Activated T-helper 1 cell treated with Interleukin-2 at 50 U/mL for 16 hours (primary cell): ENCODE measurements around the gene STOML1.

Experiments used
- DNase-seq: peaks from one replicate; pipeline ENCODE4 v3.0.0-alpha.2; 2020; ENCODE audit warnings: low read depth

STOML1 gene, protein sequence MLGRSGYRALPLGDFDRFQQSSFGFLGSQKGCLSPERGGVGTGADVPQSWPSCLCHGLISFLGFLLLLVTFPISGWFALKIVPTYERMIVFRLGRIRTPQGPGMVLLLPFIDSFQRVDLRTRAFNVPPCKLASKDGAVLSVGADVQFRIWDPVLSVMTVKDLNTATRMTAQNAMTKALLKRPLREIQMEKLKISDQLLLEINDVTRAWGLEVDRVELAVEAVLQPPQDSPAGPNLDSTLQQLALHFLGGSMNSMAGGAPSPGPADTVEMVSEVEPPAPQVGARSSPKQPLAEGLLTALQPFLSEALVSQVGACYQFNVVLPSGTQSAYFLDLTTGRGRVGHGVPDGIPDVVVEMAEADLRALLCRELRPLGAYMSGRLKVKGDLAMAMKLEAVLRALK

DNA sequence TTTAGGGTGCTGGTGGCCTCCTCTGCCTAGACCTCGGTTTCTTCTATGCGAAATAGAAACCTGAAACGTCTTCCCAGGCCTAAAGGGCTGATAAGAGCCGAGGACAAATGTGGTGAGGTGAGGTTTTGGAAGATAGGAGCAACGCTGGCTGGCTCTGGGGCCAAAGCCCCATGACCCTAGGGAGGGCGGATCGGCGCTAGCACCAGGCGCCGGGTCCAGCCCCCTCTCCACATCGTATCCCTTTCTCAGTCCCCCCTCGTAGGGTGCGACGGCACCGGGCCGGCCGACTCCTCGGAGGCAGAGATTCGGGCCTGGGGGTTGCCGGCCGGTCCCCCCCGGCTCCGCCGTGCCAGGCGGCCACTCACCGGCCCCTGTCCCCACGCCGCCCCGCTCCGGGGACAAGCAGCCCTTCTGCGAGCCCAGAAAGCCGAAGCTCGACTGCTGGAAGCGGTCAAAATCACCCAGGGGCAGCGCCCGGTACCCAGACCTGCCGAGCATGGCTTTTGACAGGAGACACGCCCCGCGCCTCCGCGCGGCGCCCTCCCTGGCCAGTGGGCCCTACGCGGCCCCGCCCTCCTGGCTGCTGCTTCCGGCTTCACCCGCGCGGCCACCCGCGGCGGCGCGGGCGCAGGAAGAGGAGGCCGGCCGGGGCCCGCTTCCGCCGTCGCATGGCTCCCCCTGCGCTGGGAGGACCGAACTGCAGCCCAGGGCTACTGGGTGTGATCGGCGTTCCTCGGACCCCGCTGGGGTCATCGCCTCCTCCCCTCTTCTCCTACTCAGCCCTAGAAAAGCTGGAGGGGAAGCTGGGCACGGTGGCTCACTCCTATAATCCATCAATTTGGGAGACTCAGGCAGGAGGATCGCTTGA lies at the start of gene STOML1:
STOML1 (minus strand) TSS at position 570 of the 868 bp plus-strand sequence; CDS start at position 498, 72 bp downstream.
- DNase-seq, result peak; percentile 91

DNA sequence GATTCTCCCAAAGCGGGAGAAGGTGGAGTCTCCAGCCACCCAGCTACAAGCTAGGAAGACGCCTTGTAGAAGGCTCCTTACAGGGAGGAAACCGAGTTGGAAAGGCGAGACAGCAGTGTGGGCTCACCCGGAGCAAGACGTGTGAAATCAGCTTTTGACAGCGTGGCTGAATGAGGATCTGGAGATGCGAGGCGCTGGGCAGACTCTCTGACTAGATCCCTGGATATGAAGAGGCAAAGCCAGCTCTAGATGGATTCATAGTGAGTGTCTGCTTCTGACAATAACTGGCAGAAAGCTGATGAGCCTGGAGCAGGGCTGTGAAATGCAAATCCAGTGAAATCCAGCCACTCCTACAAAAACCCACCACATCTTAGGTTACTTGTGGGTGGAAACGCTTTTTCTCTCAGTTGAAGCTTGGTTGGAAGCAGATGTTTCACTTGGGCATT lies 49.2 kb upstream of the STOML1 start:
- DNase-seq, result no peak

DNA sequence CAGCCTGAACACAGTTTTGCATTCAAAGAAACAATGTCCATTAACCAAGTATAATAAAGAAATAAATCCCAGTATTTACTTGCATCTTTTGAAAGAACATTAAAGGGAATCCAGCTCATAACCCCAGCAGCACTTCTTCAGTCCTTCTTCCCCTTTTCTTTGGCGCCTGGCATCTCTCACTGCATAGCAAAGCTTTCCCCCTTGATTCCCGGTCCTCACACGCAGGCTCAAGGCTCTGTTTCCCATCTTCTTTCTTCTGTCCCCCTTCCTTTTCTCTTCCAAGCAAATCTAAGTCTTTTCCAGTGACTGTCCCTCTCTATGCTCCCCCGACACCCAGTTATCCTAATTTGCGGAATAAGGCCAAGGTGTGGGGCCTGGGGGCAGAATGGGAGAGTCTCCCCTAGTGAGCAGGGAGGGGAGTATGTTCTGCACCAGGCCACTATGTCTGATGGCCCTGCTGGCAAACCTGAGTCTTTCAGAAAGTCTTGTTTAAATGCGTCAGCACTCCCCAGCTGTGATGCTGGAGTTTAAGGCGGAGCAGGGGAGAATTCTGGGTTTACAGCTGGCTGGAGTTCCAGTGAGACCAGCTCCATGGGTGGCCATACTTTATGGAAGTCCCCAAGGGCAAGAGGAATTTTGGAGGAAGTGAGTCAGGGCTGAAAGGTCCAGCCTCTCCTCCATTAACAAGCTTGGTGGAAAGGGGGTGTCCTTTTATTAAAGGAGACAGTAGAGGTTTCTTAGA lies 48.2 kb upstream of the STOML1 start:
- no peak for DNase-seq

DNA sequence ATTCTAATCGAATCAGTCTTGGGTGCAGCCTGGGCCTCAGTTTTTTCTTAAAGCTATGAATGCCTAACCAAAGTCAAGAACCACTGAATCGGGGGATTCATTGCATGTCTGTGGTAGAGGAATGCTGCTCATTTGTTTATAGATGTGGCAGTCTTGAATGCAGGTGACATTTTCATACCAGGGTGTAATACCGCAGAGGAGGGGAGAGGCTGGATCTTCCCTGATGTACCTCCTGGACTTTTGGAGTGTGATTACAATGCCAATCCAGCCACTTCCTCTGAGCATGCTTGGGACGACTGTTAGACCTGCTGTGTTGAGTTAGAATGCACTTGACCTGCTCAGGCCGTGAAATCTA lies 47.5 kb upstream of the STOML1 start:
- no peak for DNase-seq

DNA sequence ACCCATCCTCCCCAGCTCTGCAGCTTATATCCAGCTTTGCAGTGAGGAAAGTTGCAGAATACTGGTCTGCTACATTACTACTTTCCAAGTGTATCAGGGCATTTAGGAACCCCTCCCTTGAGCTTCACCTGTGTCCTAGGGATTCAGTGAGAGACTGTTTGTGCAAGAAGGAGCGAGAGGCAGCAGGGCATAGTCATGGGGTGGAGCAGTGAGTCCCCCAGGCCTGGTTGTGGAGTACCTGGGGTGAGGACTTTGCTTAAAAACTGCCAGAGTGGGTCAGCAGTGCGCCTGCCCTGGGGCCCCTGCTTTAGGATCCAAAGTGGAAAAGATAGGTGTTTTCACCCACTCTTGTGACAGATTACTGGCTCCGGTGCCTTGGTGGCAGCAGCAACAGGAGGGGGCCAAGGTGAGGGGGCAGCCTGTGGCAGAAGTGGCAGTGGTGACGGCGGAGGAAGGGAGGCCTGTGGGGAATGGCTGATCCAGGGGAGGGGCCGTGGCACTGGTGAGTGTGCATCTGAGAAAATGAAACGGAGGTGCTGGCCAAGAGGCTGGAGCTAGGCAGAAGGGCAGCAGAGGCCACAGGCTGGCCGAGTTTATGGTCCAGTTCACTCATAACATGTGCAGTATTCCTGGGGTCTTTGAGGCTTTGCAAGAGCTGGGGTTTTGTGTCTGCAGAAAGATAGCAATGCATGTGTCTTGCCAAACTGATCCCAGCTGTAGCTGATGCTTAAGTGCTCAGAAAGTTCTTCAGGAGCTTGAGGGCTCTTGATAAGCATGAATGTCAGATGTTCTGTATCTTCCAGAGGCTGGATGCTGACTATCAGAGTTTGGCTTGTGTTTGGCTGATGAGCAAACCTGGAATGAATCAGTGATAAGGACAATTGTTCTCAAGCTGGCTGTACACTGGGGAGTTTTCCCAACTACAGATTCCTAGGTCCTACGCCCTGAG lies 46.9 kb upstream of the STOML1 start:
- no peak for DNase-seq

DNA sequence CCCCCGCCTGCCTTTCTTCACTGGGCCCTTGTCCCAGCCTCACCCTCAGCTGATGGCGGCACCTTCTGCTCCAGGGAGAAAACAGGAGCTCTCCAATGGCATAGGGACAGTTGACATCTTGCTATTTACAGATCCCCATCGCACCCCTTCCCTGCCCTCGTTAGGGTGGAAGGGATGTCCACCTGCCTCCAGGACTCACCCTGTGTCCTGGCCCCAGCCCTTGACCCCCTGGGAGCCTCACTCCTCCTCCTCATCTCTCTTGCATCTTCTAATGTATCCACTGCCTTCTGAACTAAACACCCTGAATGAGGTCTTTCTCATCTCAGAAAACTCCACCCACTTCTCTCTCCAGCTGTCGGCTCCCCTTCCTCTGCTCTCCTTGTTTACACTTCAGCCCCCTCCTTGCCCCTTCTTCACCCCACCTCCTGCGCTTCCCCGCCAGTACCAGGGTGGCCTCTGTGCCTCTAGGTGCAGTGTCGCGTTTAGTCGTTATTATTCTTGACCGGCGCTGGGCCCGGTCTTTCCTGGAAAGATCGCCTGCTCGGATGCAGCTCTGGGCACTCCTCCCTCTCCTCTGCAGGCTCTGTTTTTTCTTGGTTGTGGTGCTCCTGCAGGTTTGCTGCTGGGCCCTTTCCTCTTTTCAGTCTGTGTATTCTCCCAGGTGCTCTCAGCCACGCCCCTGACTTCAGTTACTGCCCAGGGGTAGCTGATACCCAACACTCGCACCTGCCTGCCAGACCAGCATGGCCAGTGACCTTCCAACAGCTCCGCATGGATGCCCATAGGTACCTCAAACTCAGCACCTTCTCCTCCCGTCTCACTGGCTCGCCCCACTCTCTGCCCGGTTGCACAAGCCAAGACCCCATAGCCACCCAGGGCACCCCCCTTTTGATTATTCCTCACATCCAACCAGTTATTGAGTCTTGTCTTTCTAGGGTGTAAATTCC lies 45.3 kb upstream of the STOML1 start:
- DNase-seq, result no peak

DNA sequence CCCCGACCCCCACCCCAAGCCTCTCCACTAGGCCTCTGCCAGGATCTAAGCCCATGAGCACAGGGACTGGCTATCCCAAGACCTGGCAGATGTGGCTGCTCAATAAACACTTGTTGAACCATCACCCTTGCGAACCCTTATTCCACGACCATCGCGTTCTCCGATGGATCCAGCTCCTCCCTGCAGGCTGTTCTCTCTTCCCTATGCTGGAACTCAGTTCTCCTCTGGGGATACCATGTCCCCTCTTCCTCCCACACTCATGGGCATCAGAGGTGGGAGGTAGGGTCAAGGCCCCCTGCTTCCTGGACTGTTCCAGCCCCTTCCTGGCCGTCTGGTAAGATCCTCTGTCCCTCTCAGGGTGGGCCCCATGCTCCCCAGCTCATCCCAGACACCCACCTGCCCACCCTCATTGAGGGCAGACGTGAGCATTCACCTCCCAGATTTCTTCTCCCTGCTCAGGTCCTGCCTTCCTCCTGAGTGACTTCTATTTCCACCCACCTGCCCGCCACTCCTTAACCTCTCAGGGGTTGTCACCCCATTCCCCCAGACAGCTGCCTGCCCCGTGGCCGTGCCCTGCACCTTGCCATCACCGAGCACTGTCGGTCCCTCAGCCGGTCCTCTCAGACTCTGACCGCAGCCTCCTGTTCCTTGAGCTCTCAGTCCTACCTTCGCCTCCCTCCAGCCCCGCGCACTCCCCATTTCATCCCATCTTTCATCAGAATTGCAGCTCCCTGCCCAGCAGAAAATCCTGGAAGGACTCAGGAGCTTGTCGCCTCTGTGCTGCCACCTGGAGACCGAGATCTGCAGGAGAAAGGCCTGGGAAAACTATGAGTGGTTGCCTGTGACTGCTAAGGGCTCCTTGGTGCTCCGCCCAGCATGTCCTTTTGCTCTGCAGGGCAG lies 44.4 kb upstream of the STOML1 start:
- DNase-seq, result no peak

DNA sequence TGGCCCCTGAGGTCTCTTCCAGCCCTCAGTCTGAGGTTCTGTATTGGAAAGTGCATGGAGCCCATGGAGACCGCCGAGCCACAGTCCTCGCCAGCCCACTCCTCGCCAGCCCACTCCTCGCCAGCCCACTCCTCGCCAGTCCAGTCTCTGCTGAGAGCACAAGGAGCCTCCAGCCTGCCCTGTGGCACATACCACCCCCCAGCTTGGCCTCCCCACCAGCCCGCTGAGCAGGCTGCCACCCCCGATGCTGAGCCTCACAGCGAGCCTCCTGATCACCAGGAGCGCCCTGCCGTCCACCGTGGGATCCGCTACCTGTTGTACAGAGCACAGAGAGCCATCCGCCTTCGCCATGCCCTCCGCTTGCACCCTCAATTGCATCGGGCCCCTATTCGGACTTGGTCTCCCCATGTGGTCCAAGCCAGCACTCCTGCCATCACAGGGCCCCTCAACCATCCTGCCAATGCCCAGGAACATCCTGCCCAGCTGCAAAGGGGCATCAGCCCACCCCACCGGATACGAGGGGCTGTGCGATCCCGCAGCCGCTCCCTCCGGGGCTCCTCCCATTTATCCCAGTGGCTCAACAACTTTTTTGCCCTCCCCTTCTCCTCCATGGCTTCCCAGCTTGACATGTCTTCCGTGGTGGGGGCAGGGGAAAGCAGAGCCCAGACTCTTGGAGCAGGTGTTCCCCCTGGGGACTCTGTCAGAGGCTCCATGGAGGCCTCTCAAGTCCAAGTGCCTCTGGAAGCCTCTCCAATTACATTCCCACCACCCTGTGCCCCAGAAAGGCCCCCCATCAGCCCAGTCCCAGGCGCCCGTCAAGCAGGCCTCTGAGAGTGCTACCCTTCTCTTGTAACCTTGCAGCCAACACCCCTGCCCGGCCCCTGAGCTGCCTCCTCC lies 43.3 kb upstream of the STOML1 start:
- DNase-seq, result no peak

DNA sequence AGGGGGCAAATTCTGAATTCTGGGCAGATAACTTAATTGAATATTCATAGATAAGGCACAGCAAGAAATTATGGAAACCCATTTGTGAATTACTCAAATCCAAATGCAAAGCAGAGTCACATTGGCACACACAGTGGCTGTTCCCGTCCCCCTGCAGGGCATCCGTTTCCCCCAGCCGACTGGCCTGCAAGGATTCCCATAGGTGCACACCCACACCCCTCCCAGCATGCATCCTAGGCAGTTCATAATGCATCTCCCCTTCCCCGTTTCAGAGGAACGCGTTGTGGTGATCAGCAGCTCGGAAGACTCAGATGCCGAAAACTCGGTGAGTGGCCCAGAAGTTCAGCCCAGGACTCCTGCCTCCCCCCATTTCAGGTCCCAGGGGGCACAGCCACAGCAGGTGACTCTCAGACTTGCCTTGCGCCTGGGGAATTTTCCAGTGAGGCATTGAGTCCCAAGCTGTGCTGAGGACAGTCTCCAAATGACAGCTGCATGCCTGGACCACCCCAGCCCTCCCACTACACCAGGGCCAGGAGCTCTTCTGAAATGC lies 42.2 kb upstream of the STOML1 start:
- no peak for DNase-seq

DNA sequence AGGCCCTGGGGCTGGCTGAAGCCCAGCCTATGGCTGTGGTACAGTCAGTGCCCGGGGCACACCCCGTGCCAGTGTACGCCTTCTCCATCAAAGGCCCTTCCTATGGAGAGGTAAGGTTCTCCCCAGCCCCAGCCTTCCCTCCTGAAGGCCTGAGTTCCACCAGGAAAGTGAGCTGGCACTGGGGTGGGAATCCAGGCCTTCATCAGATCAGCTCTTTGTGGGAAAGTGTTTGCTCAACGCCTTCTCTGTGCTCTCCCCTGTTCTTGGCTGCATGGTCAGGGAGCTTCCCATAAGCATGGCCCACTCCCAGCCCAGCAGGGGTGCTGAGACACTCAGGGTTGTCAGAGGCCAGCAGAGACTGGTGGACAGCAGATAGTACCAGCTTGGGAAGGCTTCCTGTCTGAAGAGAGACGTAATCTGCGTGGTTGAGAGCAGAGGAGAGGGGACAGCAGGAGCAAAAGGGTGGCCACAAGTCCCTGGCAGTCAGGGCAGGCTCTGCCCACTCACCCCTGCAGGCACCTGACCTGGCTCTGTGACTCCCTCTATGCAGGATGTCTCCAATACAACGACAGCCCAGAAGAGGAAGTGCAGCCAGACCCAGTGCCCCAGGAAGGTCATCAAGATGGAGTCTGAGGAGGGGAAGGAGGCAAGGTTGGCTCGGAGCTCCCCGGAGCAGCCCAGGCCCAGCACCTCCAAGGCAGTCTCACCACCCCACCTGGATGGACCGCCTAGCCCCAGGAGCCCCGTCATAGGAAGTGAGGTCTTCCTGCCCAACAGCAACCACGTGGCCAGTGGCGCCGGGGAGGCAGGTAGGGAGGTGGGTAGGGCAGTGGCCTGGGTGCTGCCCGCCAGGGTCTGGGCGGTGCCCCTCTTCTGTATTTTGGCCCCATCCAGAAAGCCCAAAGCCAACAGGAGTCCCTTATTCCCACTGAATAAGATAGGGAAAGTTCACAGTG lies 40.8 kb upstream of the STOML1 start:
- DNase-seq, result no peak

DNA sequence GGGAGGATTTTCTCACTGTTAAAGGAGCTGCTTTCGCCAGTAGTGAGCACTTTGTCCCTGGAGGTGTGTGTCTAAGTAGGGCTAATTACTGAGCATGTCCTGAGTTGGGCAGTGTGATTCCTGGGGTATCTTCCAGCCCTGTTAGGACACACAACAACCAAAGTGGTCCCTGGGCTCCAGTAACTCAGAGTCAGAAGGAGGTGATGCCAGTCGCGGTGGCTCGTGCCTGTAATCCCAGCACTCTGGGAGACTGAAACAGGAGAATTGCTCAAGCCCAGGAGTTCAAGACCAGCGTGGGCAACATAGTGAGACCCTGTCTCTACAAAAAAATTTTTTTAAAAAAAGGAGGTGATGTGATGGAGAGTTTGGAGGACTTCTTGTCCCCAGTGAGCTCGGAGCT lies 40.0 kb upstream of the STOML1 start:
- no peak for DNase-seq

DNA sequence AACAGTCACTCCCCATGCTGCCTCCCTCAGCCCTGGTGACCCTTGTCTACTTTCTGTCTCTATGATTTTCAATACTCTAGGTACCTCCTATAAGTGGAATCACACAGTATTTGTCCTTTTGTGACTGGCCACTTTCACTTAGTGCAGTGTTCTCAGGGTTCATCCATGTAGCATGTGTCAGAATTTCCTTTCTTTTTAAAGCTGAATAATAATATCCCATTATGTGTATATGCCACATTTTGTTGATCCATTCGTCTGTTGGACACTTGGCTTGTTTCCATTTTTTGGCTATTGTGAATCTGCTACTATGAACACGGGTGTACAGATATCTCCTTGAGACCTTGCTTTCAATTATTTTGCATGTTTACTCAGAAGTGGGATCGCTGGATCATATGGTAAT lies 36.6 kb upstream of the STOML1 start:
- no peak for DNase-seq

DNA sequence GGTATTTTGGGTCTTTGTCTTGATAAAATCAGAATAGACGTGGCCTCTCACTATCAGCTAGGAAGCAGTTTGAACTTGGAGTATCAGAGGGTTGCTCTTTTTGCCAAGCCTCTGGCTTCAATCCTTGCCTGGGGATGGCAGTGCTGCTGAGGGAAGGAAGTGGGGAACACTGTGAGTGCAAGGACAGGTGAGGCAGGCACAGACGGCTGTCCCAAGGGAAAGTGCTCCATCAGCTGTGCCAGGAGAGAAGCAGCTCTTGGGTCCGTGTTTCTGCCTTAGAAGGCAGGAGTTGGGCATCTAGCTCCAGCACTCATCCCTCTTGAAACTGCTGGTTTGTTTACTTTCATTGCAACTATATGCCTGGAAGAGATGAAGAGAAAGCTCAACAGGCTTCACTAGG lies 35.6 kb upstream of the STOML1 start:
- DNase-seq, result no peak

DNA sequence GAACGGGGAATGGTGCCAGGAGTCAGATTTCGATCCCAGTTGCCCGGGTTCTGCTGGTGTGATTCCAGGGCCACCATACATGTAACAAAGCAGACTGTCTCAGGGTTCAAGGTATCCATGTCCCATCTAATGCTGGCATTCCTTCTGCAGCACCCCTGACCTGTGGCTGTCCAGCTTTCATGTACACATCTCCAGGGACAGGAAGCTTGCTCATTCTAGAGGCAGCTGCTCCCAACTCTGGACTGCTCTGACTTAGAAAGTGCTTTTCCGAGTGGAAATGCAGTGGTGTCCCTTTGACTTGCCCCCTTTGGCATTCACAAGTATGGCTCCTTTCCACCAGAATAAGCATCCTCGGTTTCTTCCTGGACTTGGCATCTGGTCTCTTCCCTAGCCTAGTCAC lies 33.3 kb upstream of the STOML1 start:
- DNase-seq, result no peak

DNA sequence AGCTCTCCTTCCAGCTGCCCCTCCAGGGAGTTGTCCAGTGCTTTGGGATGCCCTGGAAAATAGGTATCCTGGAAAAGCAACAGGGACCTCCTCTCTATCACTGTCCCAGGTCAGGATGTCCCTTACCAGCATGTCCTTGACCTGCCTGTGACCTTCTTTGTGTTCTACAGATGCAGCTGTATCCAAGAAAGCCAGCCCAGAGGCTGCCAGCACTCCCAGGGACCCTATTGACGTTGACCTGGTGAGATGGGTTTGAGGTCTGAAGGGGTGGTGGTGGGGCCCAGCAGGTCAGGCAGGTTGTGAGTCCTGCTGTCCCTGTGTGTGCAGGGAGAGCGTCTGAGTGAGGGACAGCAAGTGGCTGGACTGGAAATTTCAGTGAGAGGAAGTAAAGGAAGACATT lies 32.6 kb upstream of the STOML1 start:
- DNase-seq, result no peak

DNA sequence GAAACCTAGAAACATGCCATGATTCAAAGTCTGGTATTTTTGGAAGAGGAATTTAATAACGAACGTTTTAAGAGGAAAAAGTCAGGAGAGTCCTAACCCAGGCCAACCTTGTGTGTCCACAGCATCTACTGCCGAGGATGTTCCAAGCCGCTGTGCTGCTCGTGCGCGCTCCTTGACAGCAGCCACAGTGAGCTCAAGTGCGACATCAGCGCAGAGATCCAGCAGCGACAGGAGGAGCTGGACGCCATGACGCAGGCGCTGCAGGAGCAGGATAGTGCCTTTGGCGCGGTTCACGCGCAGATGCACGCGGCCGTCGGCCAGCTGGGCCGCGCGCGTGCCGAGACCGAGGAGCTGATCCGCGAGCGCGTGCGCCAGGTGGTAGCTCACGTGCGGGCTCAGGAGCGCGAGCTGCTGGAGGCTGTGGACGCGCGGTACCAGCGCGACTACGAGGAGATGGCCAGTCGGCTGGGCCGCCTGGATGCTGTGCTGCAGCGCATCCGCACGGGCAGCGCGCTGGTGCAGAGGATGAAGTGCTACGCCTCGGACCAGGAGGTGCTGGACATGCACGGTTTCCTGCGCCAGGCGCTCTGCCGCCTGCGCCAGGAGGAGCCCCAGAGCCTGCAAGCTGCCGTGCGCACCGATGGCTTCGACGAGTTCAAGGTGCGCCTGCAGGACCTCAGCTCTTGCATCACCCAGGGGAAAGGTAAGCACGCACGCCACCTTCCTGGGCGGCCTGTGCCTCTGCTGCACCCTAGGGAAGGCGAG lies 30.8 kb upstream of the STOML1 start:
- no peak for DNase-seq
